Activated naive CD8-positive, alpha-beta T cell (primary cell): ENCODE data around the gene PON3.

Experiments
- H3K27ac Mint-ChIP-seq: one replicate; pipeline ENCODE4 v1.8.0; 2021; ENCODE audit warnings: mixed read lengths
- H3K27me3 Mint-ChIP-seq: one replicate; pipeline ENCODE4 v1.8.0; 2021; ENCODE audit warnings: mixed read lengths
- H3K36me3 Mint-ChIP-seq: one replicate; pipeline ENCODE4 v1.8.0; 2021; ENCODE audit warnings: mixed read lengths
- H3K4me1 Mint-ChIP-seq: one replicate; pipeline ENCODE4 v1.8.0; 2021; ENCODE audit warnings: low read depth, mixed read lengths
- H3K4me3 Mint-ChIP-seq: one replicate; pipeline ENCODE4 v1.8.0; 2021; ENCODE audit warnings: mild to moderate bottlenecking, mixed read lengths
- H3K9me3 Mint-ChIP-seq: one replicate; pipeline ENCODE4 v1.8.0; 2021; ENCODE audit warnings: low read depth, mixed read lengths

The PON3 gene

DNA sequence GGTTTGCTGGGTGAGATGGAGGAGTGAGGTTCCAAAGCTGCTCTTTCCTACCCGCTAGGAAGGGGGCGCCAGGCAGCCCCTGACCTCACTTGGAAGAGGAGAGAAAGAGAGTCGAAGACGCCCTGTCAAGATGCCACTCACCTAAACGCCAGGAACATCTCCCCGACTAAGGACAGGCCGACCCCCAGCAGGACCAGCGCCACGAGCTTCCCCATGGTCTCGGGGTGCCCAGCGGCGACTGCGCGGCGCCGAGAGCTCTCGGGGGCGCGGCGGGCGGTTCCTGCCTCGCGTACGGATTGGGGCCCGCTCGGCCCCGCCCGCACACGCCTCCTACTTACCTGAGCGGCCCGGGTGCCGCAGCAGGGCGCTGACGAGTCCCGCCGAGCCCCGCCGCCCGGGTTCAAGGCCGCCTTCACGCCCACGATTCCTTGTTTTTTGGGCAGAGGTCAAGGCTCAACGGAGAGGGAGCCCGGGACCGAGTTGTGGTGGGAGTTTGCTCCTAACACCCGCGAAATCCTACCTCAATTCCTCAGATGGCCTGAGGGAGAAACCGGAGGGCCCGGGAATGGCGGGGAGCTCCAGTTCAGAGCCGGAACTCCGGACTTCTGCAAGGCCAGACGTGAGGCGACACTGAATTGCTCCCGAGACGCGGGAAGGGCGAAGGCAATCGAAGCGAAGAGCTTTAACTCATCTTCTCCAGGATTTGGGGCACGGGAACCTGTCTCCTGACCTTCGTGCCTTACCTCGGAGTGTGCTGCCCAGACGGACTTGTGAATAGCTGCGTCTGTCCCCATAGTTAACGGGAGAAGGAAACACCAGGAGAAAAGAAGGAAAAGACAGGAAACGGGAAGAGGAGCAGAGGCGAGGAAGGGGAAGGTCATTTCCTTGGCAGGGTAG, at the start of gene PON3:
TSS of gene PON3 (minus strand) at position 240 of the 897 bp plus-strand sequence. CDS start at position 215, 25 bp downstream.
- no peaks in the 10 kb centered on the region for H3K36me3 Mint-ChIP-seq
- peak within 1 kb of the TSS; percentile 65 for H3K4me3 Mint-ChIP-seq
- H3K4me1 Mint-ChIP-seq, result peaks cover 3% of the 10 kb centered on the region
- H3K27me3 Mint-ChIP-seq, result peaks cover 17% of the 10 kb centered on the region
- no peak within 1 kb of the TSS for H3K27ac Mint-ChIP-seq
- no peaks in the 10 kb centered on the region for H3K9me3 Mint-ChIP-seq

DNA sequence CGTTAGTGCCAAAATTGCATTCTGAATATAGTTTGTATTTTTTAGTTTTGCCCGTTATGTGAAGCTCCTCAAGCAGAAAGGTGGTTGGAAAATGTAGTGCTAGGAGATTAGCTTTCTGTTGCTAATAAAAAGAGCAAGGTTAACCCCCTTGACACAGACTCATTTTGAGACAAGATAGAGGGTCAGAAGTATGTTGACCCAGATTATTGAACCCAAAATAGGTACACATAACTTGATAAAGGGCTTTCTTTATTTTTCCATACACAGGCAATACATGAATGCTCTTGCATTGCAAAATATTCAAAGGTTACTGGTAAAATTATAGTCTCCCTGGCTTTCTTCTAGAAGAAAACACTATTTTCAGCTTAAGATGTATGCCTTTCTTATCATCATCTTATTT, 48.6 kb upstream of the PON3 start:
- Mint-ChIP-seq H3K4me1 (no peaks in the 10 kb centered on the region), H3K4me3 (no peak overlapping the region), H3K9me3 (no peaks in the 10 kb centered on the region), H3K27ac (no peak overlapping the region), H3K36me3 (no peaks in the 10 kb centered on the region), H3K27me3 (no peaks in the 10 kb centered on the region)

DNA sequence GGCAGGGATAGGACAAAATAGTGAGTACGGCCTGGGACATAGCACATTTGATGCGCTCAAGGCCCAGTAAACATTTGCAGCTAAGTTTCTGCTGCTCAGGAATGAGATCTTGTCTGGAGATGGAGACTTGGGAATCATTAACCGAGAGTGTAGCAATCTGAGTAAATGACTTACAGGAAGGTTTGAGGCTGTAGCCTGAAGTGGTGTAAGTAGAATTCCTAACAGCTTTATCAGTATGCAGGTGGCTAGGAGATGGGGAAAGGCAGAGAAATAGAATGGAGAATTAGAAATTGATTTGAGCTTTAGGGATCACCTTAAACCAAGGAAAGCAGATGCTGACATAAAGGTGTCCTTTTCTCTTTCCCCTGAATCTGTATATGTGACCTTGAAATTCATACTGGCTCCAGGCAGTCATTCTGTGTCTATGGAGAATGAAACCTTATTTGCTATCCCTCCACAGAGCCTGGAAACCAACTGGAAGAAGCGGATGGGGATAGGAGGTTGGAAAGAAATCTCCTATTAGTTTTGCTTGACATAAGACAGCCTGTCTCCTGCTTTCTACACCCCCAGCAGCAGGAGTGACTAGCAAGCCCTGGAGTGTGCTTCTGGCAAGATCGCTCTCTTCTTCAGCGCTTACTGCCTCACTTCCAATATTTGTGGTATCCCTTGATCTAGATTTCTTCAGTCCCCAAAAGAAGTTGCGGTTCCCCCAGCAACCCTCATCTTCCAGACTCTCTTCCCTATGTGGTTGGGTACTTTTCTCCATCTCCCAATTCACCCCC, 45.1 kb upstream of the PON3 start:
- Mint-ChIP-seq H3K4me3 (no peak overlapping the region), H3K4me1 (no peaks in the 10 kb centered on the region), H3K9me3 (no peaks in the 10 kb centered on the region), H3K36me3 (no peaks in the 10 kb centered on the region), H3K27me3 (no peaks in the 10 kb centered on the region), H3K27ac (no peak overlapping the region)

DNA sequence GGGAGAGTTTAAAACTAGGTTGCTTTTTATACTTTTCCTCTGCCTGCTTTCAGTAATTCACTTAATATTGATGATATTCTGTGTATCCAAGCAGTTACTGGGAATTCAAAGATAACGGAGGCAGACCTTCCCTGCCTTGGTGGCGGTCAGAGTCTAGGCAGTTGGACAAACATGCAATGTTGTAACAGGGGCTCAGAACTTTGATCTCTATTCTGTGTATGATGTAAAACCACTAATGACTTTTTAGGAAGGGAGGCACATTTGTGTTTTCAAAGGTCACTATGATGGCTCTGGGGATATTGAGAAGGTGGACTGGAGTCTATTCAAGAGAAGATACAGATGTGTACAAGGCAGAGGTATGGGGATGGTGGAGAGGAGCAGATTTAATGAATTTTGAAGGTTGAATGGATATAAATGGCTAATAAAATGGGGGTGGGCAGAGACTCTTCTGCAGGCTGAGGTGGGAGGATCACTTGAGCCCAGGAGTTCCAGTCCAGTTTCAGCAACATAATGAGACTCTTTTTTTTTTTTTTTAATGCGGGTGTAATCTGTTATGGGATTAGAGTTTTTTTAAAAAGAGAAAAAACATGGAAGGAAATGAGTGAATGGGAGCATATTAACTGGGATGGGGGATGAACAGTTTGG, 44.3 kb upstream of the PON3 start:
- Mint-ChIP-seq H3K9me3 (no peaks in the 10 kb centered on the region), H3K27ac (no peak overlapping the region), H3K4me1 (no peaks in the 10 kb centered on the region), H3K27me3 (peaks cover 1% of the 10 kb centered on the region), H3K4me3 (no peak overlapping the region), H3K36me3 (no peaks in the 10 kb centered on the region)

DNA sequence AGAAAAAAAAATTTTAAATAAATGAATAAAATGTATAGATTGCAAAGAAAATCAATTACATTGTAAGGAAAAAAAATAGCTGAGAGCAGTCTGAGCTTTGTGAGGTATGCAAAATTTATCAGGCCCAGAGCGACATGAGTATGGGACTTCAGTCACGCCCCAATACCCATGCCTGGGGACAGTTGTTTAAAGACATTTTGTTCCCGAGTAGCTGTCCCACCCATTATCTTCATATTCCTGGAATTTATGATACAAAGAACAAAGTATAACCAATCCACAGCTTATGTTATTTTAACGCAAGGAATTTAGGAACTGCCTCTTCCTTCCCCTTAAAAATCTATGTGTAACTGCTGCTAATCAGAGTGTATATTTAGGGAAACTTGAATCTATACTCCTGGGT, 40.2 kb upstream of the PON3 start:
- H3K36me3 Mint-ChIP-seq, result no peaks in the 10 kb centered on the region
- H3K9me3 Mint-ChIP-seq, result no peaks in the 10 kb centered on the region
- H3K27ac Mint-ChIP-seq, result no peak overlapping the region
- H3K27me3 Mint-ChIP-seq, result peaks cover 4% of the 10 kb centered on the region
- peaks cover 10% of the 10 kb centered on the region for H3K4me1 Mint-ChIP-seq
- no peak overlapping the region for H3K4me3 Mint-ChIP-seq

DNA sequence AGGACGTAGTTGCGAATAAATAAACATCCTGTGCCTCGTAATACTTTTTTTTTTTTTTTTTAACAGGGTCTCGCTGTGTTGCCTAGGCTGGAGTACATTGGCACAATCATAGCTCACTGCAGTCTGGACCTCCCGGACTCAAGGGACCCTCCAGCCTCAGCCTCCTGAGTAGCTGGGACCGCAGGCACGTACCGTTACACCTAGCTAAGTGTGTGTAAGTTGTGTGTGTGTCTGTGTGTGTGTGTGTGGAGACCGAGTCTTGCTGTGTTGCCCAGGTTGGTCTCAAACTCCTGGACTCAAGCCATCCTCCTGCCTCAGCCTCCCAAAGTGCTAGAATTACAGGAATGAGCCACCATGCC, 39.2 kb upstream of the PON3 start:
- no peak overlapping the region for H3K27ac Mint-ChIP-seq
- H3K4me3 Mint-ChIP-seq, result peak overlapping the region; percentile 92
- H3K27me3 Mint-ChIP-seq, result peaks cover 4% of the 10 kb centered on the region
- no peaks in the 10 kb centered on the region for H3K36me3 Mint-ChIP-seq
- peaks cover 10% of the 10 kb centered on the region for H3K4me1 Mint-ChIP-seq
- no peaks in the 10 kb centered on the region for H3K9me3 Mint-ChIP-seq

DNA sequence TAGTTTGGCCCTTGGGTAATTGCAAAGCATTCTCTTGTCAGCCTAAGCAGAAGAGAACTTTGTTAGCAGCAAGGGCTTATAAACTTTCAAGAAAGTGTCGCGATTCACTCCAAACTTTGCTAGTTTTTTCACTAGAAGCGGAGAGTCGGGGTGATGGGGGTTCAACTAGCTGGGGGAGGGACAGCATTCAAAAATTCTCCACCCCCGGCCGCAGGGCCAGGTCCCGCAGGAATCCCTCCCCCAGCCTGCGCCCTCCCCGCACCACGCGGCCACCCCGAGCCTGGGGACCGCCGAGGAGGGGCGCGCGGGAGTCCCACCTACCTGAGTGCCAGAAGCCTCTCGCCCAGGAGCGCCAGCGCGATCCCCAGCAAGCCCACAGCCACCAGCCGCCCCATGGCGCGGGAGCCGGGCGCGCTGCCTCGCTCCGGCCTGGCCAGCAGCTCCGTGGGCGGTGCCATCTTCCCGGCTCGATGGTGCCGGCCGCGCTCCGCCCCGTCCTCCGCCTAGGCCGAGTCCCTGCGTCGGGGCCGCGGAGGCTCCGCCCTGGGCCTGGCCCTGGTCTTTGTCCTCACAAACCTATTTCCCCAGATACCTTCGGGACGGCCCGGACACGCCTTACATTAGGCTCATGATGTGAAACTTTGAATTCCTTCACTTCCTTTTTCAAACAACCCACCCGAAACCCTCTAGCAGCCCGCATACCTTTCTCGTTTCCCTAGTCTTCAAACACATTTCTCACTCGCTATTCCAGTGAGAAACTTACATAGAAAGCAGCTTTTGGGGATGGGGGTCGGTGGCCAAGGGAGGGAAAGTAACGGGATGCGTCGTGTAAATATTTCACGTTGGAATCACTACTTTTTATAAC, 38.6 kb upstream of the PON3 start, which contains the start of gene PON2:
TSS of gene PON2 (minus strand) at position 472 of the 865 bp plus-strand sequence. CDS start at position 395, 77 bp downstream.
- Mint-ChIP-seq H3K4me3 (peak within 1 kb of the TSS; percentile 92), H3K36me3 (no peaks in the 10 kb centered on the region), H3K27ac (peak within 1 kb of the TSS; percentile 64), H3K4me1 (peaks cover 10% of the 10 kb centered on the region), H3K27me3 (peaks cover 4% of the 10 kb centered on the region), H3K9me3 (no peaks in the 10 kb centered on the region)

DNA sequence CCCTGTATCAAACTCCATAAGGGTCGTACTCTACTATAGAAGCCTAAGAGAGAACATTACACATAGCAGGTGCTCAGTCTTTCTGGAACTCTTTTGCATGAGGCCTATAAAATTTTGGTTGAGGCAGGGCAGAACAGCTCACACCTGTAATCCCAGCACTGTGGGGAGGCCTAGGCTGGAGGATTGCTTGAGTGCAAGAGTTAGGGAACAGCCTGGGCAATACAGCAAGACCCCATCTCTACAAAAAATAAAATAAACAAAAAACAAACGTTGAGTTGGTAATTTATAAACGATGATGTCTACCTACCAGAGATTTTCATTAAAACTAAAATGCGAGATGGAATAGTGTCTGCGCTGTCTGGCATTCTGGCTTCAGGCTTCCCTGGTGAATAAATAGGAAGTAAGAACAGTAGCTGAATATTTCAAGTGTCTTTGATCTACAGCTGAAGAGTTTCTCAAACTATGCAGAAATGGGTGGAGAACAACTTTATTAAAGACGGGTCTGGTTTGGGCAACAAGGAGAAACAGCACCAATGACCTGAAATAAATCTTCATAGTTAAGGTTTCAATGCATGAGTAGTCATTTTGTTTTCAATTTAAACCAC, 37.9 kb upstream of the PON3 start:
- Mint-ChIP-seq H3K9me3 (no peaks in the 10 kb centered on the region), H3K4me3 (peak overlapping the region; percentile 76), H3K27me3 (peaks cover 4% of the 10 kb centered on the region), H3K4me1 (peaks cover 10% of the 10 kb centered on the region), H3K36me3 (peaks cover 4% of the 10 kb centered on the region), H3K27ac (peak overlapping the region; percentile 11)

DNA sequence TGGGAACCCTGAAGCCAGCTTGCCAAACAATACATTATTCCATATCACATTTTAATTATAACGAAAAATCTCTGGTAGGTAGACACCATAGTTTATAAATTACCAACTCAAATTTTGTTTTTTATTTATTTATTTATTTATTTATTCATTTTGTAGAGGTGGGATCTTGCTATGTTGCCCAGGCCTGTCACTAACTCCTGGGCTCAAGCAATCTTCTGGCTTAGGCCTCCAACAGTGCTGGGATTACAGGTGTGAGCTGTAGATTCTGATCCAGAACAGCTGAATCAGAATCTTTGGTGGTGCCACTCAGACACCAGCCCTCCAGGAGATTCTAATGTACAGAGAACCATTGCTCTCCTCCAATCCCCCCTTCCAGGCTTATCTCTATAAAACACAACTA, 37.0 kb upstream of the PON3 start:
- peaks cover 4% of the 10 kb centered on the region for H3K27me3 Mint-ChIP-seq
- no peaks in the 10 kb centered on the region for H3K9me3 Mint-ChIP-seq
- H3K36me3 Mint-ChIP-seq, result peaks cover 5% of the 10 kb centered on the region
- H3K4me3 Mint-ChIP-seq, result no peak overlapping the region
- peaks cover 10% of the 10 kb centered on the region for H3K4me1 Mint-ChIP-seq
- no peak overlapping the region for H3K27ac Mint-ChIP-seq

DNA sequence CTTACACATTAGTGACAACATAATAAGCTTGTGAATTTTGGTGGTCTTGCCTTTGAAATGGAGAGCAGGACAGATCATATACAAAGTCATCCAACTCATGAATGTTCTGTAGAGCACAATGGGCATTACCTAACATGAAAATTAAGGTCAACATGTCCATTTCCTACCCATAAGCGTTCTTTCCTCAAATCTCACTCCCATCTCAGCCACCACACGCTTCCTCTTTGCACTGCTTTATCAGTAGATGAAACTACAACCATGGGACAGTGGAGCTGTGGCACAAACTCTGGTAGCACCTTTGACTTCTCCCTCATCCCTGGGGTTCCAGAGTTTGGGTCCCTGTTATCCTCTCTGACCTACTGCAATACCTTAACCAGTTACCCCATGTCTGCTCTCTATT, 36.4 kb upstream of the PON3 start:
- Mint-ChIP-seq H3K9me3 (no peaks in the 10 kb centered on the region), H3K4me3 (no peak overlapping the region), H3K36me3 (peaks cover 5% of the 10 kb centered on the region), H3K27ac (no peak overlapping the region), H3K4me1 (peaks cover 10% of the 10 kb centered on the region), H3K27me3 (peaks cover 4% of the 10 kb centered on the region)

DNA sequence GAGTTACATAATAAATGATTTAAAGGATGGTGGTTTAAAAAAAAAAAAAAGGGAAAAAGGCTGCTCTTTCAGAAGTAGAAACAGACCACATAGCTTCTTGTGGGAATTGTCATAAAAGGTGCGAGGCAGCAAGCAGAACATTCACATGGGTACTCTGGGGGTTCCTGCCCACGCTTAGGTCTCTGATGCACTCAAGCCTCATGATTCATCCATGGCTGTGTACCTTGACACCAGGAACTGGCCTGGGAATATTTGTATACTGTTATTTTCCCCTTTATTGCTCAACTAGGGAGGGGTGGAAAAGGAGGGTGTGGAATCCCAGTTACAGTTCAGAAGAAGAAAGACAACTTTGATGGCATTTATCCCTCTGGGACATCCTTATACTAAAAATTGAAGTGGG, 34.7 kb upstream of the PON3 start:
- peaks cover 10% of the 10 kb centered on the region for H3K4me1 Mint-ChIP-seq
- no peak overlapping the region for H3K27ac Mint-ChIP-seq
- H3K36me3 Mint-ChIP-seq, result peaks cover 5% of the 10 kb centered on the region
- H3K4me3 Mint-ChIP-seq, result no peak overlapping the region
- H3K9me3 Mint-ChIP-seq, result no peaks in the 10 kb centered on the region
- H3K27me3 Mint-ChIP-seq, result peaks cover 2% of the 10 kb centered on the region

DNA sequence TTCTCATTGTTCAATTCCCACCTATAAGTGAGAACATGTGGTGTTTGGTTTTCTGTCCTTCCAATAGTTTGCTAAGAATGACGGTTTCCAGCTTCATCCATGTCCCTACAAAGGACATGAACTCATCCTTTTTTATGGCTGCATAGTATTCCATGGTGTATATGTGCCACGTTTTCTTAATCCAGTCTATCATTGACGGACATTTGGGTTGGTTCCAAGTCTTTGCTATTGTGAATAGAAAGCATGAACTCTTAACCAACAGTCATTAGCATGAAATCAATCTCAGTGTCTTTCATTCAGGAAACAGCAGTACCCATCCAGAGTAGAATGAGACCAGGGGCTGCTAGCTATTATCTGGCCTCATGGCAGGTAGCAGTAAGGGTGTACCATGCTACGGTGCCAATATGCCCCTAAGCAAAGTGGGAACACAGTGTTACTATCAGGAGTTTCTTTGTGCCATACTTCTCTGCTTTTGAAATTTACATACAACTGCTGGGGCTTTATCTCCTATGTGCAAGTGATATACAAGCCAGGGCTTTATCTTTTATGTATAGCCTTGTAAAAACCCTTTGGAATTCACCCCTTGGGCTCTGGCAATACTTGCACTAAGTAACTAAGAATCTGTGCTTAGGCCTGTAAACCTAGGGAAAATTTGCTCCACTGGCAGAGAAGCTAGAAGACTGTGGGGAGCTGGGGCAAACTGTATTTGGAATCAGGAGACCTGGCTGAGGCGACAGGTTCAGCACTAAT, 33.2 kb upstream of the PON3 start:
- peaks cover 5% of the 10 kb centered on the region for H3K36me3 Mint-ChIP-seq
- H3K27me3 Mint-ChIP-seq, result no peaks in the 10 kb centered on the region
- no peaks in the 10 kb centered on the region for H3K9me3 Mint-ChIP-seq
- H3K4me3 Mint-ChIP-seq, result no peak overlapping the region
- no peak overlapping the region for H3K27ac Mint-ChIP-seq
- H3K4me1 Mint-ChIP-seq, result peaks cover 4% of the 10 kb centered on the region

DNA sequence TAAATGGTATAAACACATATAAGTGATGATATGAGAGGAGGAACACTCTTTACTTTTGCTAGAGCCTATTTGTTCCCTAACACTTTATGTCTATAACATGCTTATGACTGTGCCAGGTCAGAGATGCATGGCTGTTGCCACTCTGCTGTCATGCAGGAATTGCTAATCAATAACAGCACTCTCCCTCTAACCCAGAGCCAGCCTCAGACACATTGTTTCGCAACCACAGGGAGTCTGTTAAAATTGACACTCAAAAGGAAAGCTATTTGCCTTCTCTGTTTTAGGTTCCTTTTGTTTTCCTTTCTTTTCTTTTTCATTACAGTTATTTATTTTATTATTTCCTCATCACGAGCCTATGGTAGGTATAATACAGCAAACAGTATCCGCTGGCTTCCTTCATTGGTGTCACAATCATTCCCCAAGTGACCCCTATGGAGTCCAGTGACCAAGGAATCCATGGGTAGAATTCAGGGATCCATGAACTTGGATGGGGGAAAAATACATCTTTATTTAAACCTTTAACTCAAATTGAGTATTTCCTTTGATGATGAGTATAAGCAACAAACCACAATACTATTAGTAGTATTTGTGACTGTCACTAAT, 31.8 kb upstream of the PON3 start:
- no peak overlapping the region for H3K27ac Mint-ChIP-seq
- peaks cover 8% of the 10 kb centered on the region for H3K36me3 Mint-ChIP-seq
- no peaks in the 10 kb centered on the region for H3K27me3 Mint-ChIP-seq
- no peaks in the 10 kb centered on the region for H3K9me3 Mint-ChIP-seq
- no peak overlapping the region for H3K4me3 Mint-ChIP-seq
- no peaks in the 10 kb centered on the region for H3K4me1 Mint-ChIP-seq
